Upper lobe of left lung (tissue), 6 donors: ENCODE data around the gene MAK. TPM values are rescaled to one million over a fixed set of nuclear protein-coding genes. Genes with fewer than 3 reads are reported as not detected.
A peak's percentile ranks its signal among the peaks of the same experiment; 100 is the strongest.

Experiments used
- ATAC-seq, 2 donors: fragments of 200-7000 bp; cut with Tn5 transposase; one replicate each; pipeline ENCODE4 v1.9.1; 2022; ENCODE audit warnings: mild to moderate bottlenecking in 2 of 2, moderate library complexity in 2 of 2; ENCODE audit not compliant: low FRiP score in 2 of 2
- DNase-seq, 2 donors: peaks; one replicate each; pipeline ENCODE4 v3.0.0-alpha.2; 2019 to 2020
- H3K27ac ChIP-seq, 4 donors: fragments of 200-600 bp; sonication (generic); one replicate each; pipeline ENCODE4 v1.5.1; 2016 to 2019
- H3K27me3 ChIP-seq, 4 donors: fragments of 200-600 bp; sonication (generic); one replicate each; pipeline ENCODE4 v1.5.1; 2017 to 2019
- H3K36me3 ChIP-seq, 4 donors: fragments of 200-600 bp; sonication (generic); one replicate each; pipeline ENCODE4 v1.5.1; 2016 to 2019
- H3K4me1 ChIP-seq, 4 donors: fragments of 200-600 bp; sonication (generic); one replicate each; pipeline ENCODE4 v1.5.1; 2018 to 2019
- H3K4me3 ChIP-seq, 4 donors: fragments of 200-600 bp; sonication (generic); one replicate each; pipeline ENCODE4 v1.5.1; 2017 to 2019; ENCODE audit warnings: mild to moderate bottlenecking in 2 of 4, moderate library complexity in 1 of 4
- H3K9me3 ChIP-seq, 4 donors: fragments of 200-600 bp; sonication (generic); one replicate each; pipeline ENCODE4 v1.5.1; 2018 to 2019
- CTCF ChIP-seq, 6 experiments: fragments of 450-650 bp in 4 of 6; fragments of 200-600 bp in 2 of 6; sonication (generic) in 2 of 6; IDR thresholded peaks; one replicate each; pipeline ENCODE4 v1.5.1; 2016 to 2019; ENCODE audit warnings: antibody characterized with exemption in 6 of 6
- EP300 ChIP-seq, 4 donors: sonication (generic); formaldehyde crosslinking; IDR thresholded peaks; one replicate each; pipeline ENCODE4 v1.5.1; 2017; ENCODE audit warnings: antibody characterized with exemption in 4 of 4, control low read depth in 2 of 4
- POLR2A ChIP-seq, 4 donors: fragments of 450-650 bp; IDR thresholded peaks; one replicate each; pipeline ENCODE4 v1.5.1; 2016 to 2017; ENCODE audit warnings: antibody characterized with exemption in 4 of 4, mild to moderate bottlenecking in 2 of 4
- POLR2AphosphoS5 ChIP-seq, 2 donors: sonication (generic); formaldehyde crosslinking; IDR thresholded peaks; one replicate each; pipeline ENCODE4 v1.5.1; 2017; ENCODE audit warnings: antibody characterized with exemption in 2 of 2
- WGBS, 2 donors: methylation state at CpG; one replicate each; pipeline ENCODE4 v1.1.5; 2017 to 2018; 5-methylcytosine and 5-hydroxymethylcytosine counted together
- small RNA-seq, 4 donors: library from RNA; depleted of rRNA; stranded (forward); fragments of <200 nt; gene quantifications; one replicate each; pipeline ENCODE3, GENCODE V24; 2016
- total RNA-seq, 6 donors: library from RNA; depleted of rRNA in 4 of 6; stranded (reverse); fragments of >200 nt in 4 of 6; gene quantifications; one replicate each; pipeline versions ENCODE4 v1.1.0 to v1.2.1, GENCODE V29; 2016 to 2021
- donor health status: DM: no; HTN: no; CAD: no; lungs with moderate emphysema.
- donor health status: DM: no; HTN: yes; CAD: no; lungs with severe emphysema.

Gene MAK
- total RNA-seq, 6 donors from 2014 or later = 0.57 to 5.3 (median 1.8) TPM; not detected in 1

GRCh38 chr6:10719296-10719963, 118.9 kb downstream of the MAK start:
- Histone ChIP-seq H3K36me3 (no peaks in the 10 kb centered on the region), H3K27me3 (no peaks in the 10 kb centered on the region), H3K9me3 (no peaks in the 10 kb centered on the region), H3K27ac (peak overlapping the region in 3 of 4 donors; percentile 65 to 90 (median 82)), H3K4me3 (peak overlapping the region in 3 of 4 donors; percentile 64 to 72 (median 66)), H3K4me1 (peaks cover 10 to 41% (median 18%) of the 10 kb centered on the region in 4 donors)
- ATAC-seq = no peak
- DNase-seq = no peak
- TF ChIP-seq CTCF (IDR thresholded peaks at IDR 0.05) (no peak), POLR2AphosphoS5 (IDR thresholded peaks at IDR 0.05) (no peak), POLR2A (IDR thresholded peaks at IDR 0.05) (no peak), EP300 (IDR thresholded peaks at IDR 0.05) (no peak)
- 82 to 89% methylated on average over 7 to 8 of the region's 8 CpGs for WGBS, 2 donors

- Histone ChIP-seq H3K9me3 (no peaks in the 10 kb centered on the region), H3K4me1 (no peaks in the 10 kb centered on the region), H3K36me3 (peaks cover 0 to 20% (median 10%) of the 10 kb centered on the region in 4 donors), H3K27me3 (no peaks in the 10 kb centered on the region), H3K4me3 (no peak overlapping the region), H3K27ac (no peak overlapping the region)
- ATAC-seq (no peak), DNase-seq (no peak)
- 85 to 88% methylated on average over 8 of the region's 8 CpGs for WGBS, 2 donors
- TF ChIP-seq POLR2AphosphoS5 (IDR thresholded peaks at IDR 0.05) = no peak
- TF ChIP-seq CTCF (IDR thresholded peaks at IDR 0.05) = no peak
- no peak for TF ChIP-seq POLR2A (IDR thresholded peaks at IDR 0.05)
- no peak for TF ChIP-seq EP300 (IDR thresholded peaks at IDR 0.05)
Measured at GRCh38 chr6:10713962-10714361, 124.4 kb downstream of the MAK start.

Small RNA genes within 50 kb of the gene (small RNA-seq; reads per million reads assigned to genes)
- gene RNA5SP203 = 0 to 0.11 (median 0) reads per million in 4 donors

Other genes with a start within 250 kb of the MAK start
- gene C6orf52, start 143.9 kb downstream of the MAK start, total RNA-seq = 1 to 10 TPM in 2 of 6 donors, not detected in 4; 1.6 to 3.2 TPM
- 10 to 100 TPM in 3 of 6 donors, 1 to 10 TPM in 3; 6.0 to 15.8 (median 10.8) TPM for gene PAK1IP1, start 143.6 kb downstream of the MAK start, total RNA-seq
- 100 to 1,000 TPM in 2 of 6 donors, 10 to 100 TPM in 4; 23.0 to 116 (median 95.1) TPM for gene TMEM14C, start 115.5 kb downstream of the MAK start, total RNA-seq
- gene TMEM14B, start 90.7 kb downstream of the MAK start, total RNA-seq = 10 to 100 TPM; 25.1 to 73.9 (median 56.7) TPM
- gene GCM2, start 43.5 kb upstream of the MAK start, total RNA-seq = not detected
- 1 to 10 TPM in 3 of 6 donors, under 1 TPM in 3; 0.46 to 8.4 (median 1.6) TPM for gene SYCP2L, start 48.5 kb upstream of the MAK start, total RNA-seq
- under 1 TPM in 3 of 6 donors, not detected in 3; 0.10 to 0.54 (median 0.31) TPM for gene ELOVL2, start 205.8 kb upstream of the MAK start, total RNA-seq